ENCODE measurements around the gene SPATA3. TPM values are rescaled to one million over a fixed set of nuclear protein-coding genes. Genes with fewer than 3 reads are reported as not detected.

The SPATA3 gene
- total and polyA plus RNA-seq, 2 of the 13 experiments (the other 11 are each of a cell fraction or from before 2014, with no cell fraction given) = not detected

- no peak for TF ChIP-seq TARDBP (CRISPR knock-in tag; IDR thresholded peaks at IDR 0.05)
- TF ChIP-seq SPEN (CRISPR knock-in tag; IDR thresholded peaks at IDR 0.05; ENCODE audit: low read depth) = peak; percentile 26; the same call in 1 of the 2 replicates
- TF ChIP-seq DDIT3 (CRISPR knock-in tag; IDR thresholded peaks at IDR 0.05) = no peak
- TF ChIP-seq TRAFD1 (CRISPR knock-in tag; IDR thresholded peaks at IDR 0.05; ENCODE audit: borderline replicate concordance) = no peak
- TF ChIP-seq AGO2 (optimal IDR thresholded peaks at IDR 0.05; ENCODE audit: low read depth, low read length) = no peak
- no peak for TF ChIP-seq MED13 (CRISPR knock-in tag; IDR thresholded peaks at IDR 0.05)
- TF ChIP-seq PHF8 (CRISPR knock-in tag; IDR thresholded peaks at IDR 0.05) = peak; percentile 80
- no peak for TF ChIP-seq PBX3 (CRISPR knock-in tag; IDR thresholded peaks at IDR 0.05; ENCODE audit: borderline replicate concordance)
- no peak for TF ChIP-seq AGO1 (IDR thresholded peaks at IDR 0.05; ENCODE audit: low read depth, low read length, poor library complexity, severe bottlenecking)
- TF ChIP-seq SRSF9 (IDR thresholded peaks at IDR 0.05; ENCODE audit: borderline replicate concordance, insufficient read depth, low read depth, low read length, poor library complexity, severe bottlenecking) = no peak
- no peak for TF ChIP-seq DMTF1 (CRISPR knock-in tag; IDR thresholded peaks at IDR 0.05)
- no peak for TF ChIP-seq ZNF660 (CRISPR knock-in tag; IDR thresholded peaks at IDR 0.05; ENCODE audit: borderline replicate concordance, low read depth)
- TF ChIP-seq ELF3 (CRISPR knock-in tag; IDR thresholded peaks at IDR 0.05) = 0 out of 2 replicates have a peak, but pooled peaks have one; percentile 34
- no peak for TF ChIP-seq TRIM22 (IDR thresholded peaks at IDR 0.05)
- 0 out of 2 replicates have a peak, but pooled peaks have one; percentile 54 for TF ChIP-seq MTF2 (CRISPR knock-in tag; IDR thresholded peaks at IDR 0.05; ENCODE audit: borderline replicate concordance)
- TF ChIP-seq GMEB1 (CRISPR knock-in tag; IDR thresholded peaks at IDR 0.05; ENCODE audit: borderline replicate concordance) = no peak
- TF ChIP-seq YY1 (IDR thresholded peaks at IDR 0.05; ENCODE audit: insufficient read depth, insufficient replicate concordance, low read depth, low read length) = no peak
- no peak for TF ChIP-seq HDAC1 (CRISPR knock-in tag; IDR thresholded peaks at IDR 0.05)
- no peak for TF ChIP-seq ZNF790 (CRISPR knock-in tag; IDR thresholded peaks at IDR 0.05; ENCODE audit: borderline replicate concordance)
These were observed 26.8 kb upstream of the SPATA3 start (continued) for GRCh38 chr2:230968921-230969658.
